GM10266 (cell line): ENCODE data around the gene TECPR2.

Experiments
- DNase-seq: peaks from one replicate; pipeline ENCODE4 v3.0.0; 2012; ENCODE audit errors: extremely low spot score
- TF ChIP-seq, protein P1 (sequence below): IDR thresholded peaks from 2 replicates; pipeline ENCODE4 v1.5.1; 2012; ENCODE audit warnings: mild to moderate bottlenecking, low read depth; ENCODE audit not compliant: control insufficient read depth, insufficient read depth; ENCODE audit errors: missing control alignments

The TECPR2 gene, protein sequence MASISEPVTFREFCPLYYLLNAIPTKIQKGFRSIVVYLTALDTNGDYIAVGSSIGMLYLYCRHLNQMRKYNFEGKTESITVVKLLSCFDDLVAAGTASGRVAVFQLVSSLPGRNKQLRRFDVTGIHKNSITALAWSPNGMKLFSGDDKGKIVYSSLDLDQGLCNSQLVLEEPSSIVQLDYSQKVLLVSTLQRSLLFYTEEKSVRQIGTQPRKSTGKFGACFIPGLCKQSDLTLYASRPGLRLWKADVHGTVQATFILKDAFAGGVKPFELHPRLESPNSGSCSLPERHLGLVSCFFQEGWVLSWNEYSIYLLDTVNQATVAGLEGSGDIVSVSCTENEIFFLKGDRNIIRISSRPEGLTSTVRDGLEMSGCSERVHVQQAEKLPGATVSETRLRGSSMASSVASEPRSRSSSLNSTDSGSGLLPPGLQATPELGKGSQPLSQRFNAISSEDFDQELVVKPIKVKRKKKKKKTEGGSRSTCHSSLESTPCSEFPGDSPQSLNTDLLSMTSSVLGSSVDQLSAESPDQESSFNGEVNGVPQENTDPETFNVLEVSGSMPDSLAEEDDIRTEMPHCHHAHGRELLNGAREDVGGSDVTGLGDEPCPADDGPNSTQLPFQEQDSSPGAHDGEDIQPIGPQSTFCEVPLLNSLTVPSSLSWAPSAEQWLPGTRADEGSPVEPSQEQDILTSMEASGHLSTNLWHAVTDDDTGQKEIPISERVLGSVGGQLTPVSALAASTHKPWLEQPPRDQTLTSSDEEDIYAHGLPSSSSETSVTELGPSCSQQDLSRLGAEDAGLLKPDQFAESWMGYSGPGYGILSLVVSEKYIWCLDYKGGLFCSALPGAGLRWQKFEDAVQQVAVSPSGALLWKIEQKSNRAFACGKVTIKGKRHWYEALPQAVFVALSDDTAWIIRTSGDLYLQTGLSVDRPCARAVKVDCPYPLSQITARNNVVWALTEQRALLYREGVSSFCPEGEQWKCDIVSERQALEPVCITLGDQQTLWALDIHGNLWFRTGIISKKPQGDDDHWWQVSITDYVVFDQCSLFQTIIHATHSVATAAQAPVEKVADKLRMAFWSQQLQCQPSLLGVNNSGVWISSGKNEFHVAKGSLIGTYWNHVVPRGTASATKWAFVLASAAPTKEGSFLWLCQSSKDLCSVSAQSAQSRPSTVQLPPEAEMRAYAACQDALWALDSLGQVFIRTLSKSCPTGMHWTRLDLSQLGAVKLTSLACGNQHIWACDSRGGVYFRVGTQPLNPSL (N-terminal part only)

DNA sequence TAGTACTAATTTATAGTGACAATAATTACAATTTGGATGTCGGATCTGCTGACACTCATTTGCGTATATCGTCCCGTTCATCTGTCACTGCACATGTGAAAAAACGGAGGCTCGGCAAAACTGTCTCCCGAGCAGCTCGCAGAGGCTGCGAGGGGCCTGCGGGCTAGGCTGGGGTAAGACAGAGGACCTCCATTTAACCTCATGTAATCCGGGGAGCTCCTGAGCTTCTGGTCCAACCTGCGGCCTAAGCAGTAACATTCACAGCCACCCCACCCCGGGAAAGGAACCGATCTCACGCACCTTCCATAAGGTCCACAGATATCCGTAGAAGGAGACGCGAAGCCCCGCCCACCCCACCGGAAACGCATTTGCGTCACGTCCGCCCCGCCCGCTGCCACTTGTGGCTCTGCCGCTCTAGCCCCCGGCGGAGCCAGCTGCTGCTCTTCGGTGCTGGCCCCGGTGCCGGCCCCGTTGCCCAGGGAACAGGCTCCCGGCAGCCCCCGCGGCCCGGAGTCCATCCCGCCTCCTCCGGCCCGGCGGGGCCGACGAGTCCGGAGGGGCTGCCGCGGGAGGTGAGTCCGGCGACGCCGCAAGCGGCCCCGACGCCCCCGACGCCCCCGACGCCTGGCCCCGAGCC lies at the start of gene TECPR2, which contains the start of gene CINP:
Gene TECPR2, plus strand, starts transcription at position 397 of the 637 bp plus-strand sequence. CDS start 13,781 bp downstream, outside the sequence.
Gene CINP, minus strand, starts transcription at position 346 of the 637 bp plus-strand sequence. Its CDS starts 39 bp downstream, at position 307.
- TF ChIP-seq, protein P1, sequence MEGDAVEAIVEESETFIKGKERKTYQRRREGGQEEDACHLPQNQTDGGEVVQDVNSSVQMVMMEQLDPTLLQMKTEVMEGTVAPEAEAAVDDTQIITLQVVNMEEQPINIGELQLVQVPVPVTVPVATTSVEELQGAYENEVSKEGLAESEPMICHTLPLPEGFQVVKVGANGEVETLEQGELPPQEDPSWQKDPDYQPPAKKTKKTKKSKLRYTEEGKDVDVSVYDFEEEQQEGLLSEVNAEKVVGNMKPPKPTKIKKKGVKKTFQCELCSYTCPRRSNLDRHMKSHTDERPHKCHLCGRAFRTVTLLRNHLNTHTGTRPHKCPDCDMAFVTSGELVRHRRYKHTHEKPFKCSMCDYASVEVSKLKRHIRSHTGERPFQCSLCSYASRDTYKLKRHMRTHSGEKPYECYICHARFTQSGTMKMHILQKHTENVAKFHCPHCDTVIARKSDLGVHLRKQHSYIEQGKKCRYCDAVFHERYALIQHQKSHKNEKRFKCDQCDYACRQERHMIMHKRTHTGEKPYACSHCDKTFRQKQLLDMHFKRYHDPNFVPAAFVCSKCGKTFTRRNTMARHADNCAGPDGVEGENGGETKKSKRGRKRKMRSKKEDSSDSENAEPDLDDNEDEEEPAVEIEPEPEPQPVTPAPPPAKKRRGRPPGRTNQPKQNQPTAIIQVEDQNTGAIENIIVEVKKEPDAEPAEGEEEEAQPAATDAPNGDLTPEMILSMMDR, result no peak
- peak; percentile 96 for DNase-seq

DNA sequence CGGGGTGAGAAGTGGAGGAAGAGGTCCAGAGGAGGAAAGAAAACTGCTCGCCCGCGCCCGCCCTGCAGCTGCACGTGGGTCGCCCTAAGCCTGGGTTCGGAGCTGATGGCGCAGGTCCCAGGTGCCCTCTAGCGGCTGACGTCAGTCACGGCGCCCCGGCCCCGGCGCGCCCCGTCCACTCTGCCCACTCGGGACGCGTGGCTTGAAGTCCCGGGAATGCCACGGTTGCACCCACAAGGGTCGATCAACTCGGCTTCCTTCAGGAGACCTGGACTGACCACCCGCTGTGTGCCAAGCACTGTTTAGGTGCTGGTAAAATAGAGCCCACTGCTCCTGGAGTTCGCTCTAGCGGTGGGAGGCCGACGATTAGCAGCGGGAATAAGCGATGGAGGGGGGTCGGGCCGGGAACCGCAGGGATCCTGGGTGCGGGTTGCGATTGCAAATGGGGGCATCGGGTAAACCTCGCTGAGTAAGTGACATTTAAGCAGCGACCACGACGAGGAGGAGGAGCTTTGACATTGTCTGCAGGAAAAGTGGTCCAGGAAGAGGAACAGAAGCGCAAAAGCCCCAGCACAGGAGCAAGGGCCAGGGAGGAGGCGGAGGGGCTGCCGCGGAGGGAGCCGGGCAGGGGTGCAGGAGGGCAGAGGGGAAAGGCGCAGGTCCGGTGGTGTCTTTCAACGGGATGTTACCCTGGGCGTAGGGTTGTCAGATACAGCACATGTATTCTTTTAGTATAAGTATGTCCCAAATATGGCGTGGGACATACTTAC lies 48.3 kb upstream of the TECPR2 start:
- peak; percentile 80 for DNase-seq
- TF ChIP-seq, protein P1, result peak; percentile 98

DNA sequence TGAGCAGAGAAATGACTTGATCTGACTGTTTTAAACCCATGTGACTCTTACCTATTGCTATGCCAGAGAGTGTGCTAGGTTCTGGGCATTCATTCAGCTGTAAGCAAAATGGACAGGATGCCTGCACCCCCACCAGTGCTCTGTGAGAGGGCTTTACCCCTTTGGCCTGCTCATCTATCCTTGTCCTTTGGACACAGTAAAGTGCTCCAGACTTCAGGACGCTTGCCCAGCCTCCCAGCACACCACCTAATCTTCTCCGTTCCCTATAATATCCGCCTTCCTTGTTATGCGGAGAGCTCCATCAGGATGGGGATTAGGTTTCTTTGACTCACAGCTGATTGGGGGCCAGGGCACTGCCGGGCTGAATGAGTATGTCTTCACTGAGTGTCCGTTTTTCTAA lies 47.6 kb upstream of the TECPR2 start:
- TF ChIP-seq, protein P1, result no peak

DNA sequence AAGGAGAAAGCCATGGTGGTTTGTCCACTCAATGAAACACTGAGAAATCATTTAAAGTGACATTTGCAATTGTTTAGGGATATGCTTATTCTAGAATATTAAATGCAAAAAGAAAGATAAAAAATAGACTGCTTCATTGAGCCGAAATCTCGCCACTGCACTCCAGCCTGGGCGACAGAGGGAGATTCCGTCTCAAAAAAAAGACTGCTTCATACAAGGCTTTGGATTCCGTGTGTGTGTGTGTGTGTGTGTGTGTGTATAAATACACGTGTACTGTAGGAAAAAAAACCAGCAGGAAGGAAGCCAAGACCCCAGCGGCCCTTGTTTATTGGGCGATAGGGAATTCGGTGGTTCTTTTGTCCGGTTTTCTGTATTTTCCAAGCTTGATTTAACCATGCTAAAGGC lies 46.4 kb upstream of the TECPR2 start:
- no peak for DNase-seq
- TF ChIP-seq, protein P1, result no peak

More for the DNA sequence above, 47.6 kb upstream of the TECPR2 start:
- no peak for DNase-seq

DNA sequence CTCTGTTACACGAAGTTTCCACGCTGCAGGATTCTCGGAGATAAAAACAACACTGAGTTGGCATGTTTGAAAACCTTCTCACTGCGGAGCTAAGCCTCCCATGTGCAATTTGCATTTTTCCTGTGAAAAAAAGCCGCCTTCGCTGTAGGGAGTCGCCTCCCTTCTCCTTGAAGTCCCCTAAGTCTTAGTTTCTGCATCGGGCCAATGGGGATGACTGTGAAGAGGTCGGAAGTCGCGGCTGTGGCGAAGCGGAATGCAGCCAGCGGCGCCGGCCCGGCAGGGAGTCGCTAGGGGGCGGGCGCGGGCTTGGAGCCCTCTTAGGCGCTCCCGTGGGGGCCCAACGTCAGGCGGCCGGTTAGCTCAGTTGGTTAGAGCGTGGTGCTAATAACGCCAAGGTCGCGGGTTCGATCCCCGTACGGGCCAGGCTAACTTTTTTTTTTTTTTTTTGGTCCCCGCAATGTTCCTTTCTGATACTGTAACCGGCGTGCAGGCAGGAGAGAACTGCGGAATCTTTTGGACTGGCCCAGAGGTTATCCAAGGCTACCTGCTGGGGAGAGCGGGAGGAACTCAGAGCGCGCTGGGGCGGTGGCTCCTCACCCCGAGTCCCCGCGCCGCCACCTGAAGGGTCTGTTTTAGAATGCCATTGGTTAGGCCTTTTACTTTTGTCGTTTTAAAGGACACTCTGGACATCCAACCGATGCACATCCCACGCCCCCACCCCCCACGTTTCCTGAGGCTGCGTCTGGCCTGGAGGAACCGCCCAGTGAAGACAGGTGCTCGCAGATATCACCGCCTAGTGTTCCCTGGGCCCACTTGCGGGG lies 45.8 kb upstream of the TECPR2 start:
- DNase-seq, result peak; percentile 95
- TF ChIP-seq, protein P1, result peak; percentile 95
